ENCODE results near the gene GRM8.
A peak's percentile ranks its signal among the peaks of the same experiment; 100 is the strongest.

Gene GRM8

GRCh38 chr7:127146746-127147536, 105.8 kb downstream of the GRM8 start:
- no peak for DNase-seq (ENCODE audit: low spot score)

DNA sequence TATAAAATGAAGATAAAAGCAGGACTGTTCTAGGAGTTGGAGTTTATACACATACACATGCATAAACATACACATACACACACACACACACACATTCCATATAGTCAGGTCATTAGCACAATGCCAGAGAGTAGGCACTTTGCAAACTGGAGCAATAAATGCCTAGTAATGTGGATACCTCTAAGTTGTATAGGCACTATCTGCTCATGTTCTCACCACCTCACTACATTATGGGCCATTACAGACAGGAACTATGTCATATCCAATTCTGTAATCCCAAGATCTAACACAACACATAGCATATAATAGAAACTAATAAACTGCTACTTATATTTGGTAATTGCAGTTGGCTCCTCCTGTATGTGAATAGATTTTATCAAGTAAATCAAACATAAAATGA, 115.6 kb downstream of the GRM8 start:
- DNase-seq (ENCODE audit: low spot score), result no peak

- DNase-seq (ENCODE audit: low spot score), result no peak
Observed at GRCh38 chr7:127135871-127136485, 116.8 kb downstream of the GRM8 start.

GRCh38 chr7:127123220-127123619, 129.5 kb downstream of the GRM8 start:
- no peak for DNase-seq (ENCODE audit: low spot score)

DNA sequence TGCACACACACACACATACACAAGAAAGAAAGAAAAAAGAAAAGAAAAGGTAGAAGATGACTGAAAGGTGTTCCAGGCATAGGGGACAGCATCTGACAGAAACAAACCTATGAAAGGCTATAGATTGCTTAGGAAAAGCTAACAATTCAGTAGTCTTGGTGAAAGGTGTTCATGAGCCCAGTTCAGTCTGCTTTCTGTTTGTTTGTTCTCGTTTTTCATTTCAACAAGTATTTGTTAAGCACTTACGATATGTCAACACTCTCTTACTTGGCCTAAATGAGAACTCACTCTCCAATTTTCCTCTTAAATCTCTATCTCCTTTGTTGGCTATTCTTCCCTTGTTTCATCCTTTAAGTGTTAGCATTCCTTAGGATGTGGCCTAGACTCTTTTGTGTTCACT, 133.2 kb downstream of the GRM8 start:
- DNase-seq (ENCODE audit: low spot score), result no peak

GRCh38 chr7:127114742-127115265, 137.9 kb downstream of the GRM8 start:
- no peak for DNase-seq (ENCODE audit: low spot score)

- peak; percentile 66 for DNase-seq (ENCODE audit: low spot score)
Observed at GRCh38 chr7:127107601-127108007, 145.1 kb downstream of the GRM8 start.

- no peak for DNase-seq (ENCODE audit: low spot score)
Observed at GRCh38 chr7:127093340-127093739, 159.4 kb downstream of the GRM8 start.

- no peak for DNase-seq (ENCODE audit: low spot score)
Observed at GRCh38 chr7:127091620-127092019, 161.1 kb downstream of the GRM8 start.

- DNase-seq (ENCODE audit: low spot score), result no peak
Observed at GRCh38 chr7:127089146-127089545, 163.6 kb downstream of the GRM8 start.

GRCh38 chr7:127081539-127081938, 171.2 kb downstream of the GRM8 start:
- no peak for DNase-seq (ENCODE audit: low spot score)

- no peak for DNase-seq (ENCODE audit: low spot score)
Observed at GRCh38 chr7:127080576-127080975, 172.2 kb downstream of the GRM8 start.

DNA sequence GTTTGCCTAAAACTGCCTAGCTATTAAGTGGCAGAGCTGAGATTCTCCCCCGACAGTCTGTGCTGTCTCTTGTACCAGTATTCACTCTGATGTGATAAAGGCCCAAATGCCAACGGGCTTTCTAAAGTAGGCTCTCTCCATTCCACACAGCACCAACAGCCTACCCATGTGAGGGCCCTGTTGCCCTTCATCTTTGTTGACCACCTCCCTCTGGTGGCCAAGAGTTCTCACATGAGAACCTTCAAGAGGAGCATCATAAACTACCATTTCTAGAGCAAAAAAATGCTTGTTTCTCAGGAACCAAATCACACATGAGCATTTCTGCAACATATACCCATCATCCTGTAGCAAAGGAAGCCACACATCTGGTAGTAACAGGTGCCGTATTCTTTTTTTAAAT, 185.8 kb downstream of the GRM8 start:
- no peak for DNase-seq (ENCODE audit: low spot score)

DNA sequence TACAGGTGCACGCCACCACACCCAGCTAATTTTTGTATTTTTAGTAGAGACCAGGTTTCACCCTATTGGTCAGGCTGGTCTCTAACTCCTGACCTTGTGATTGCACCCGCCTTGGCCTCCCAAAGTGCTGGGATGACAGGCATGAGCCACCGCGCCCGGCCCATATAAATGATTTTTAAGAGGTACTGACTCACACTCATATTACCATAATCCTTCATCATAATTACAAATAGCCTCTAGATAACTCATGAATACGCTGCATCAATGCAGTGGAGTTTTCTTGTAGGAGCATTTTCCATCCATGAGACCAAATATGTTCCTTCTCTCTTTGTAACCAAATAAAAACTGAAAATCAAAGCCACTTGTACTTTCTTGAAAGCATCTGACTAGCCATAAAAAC, 193.3 kb downstream of the GRM8 start:
- DNase-seq (ENCODE audit: low spot score), result no peak

DNA sequence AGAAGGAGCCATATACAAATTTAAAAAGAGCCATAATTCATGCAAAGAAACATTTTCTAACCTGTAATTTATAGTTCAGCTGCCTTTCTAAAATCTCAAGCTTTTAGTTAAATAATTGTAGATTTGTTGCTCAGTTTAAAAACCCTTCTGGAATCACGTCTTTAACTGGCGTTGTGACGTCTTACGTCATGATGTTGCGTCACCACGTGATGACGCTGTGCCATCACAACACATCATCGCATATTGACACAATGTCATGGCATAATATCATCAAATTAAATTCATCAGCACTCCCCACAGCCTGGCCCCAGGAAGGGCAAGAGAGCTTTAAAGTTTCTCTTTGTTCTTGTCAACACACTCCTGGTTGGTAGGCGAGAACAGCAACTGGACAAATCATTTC, 194.8 kb downstream of the GRM8 start:
- no peak for DNase-seq (ENCODE audit: low spot score)

DNA sequence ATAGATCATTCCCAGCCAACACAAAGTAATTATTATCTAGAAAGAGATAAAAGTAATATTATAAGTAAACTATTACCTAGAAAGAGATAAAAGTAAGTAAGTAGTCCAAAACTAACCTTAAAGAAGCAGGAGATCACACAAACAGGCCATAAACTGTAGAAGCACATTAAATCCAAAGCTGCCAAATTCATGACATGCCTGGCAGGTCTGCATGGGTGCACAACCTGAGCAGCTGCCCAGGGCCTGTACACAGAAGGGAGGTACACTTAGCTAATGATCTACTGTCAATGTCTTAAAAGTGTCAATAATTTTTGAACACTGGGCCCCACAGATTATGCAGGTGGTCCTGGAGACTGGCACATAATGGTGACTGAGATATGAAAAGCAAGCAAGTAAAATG, 196.5 kb downstream of the GRM8 start:
- no peak for DNase-seq (ENCODE audit: low spot score)

DNA sequence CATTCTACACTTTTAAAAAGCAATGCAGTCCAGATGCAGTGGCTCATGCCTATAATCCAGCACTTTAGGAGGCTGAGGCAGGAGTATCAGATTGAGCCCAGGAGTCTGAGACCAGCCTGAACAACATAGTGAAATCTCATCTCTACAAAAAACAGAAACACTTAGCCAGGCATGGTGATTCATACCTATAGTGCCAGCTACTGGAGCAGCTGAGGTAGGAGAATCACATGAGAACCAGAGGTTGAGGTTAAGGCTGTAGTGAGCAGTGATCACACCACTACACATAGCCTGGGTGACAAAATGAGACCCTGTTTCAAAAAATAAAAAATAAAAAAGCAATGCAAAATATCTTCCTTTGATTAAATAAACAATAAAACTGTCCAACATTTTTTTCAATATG, 205.2 kb downstream of the GRM8 start:
- DNase-seq (ENCODE audit: low spot score), result no peak

- no peak for DNase-seq (ENCODE audit: low spot score)
Observed at GRCh38 chr7:127041689-127042452, 210.9 kb downstream of the GRM8 start.

- DNase-seq (ENCODE audit: low spot score), result no peak
Observed at GRCh38 chr7:127040042-127040441, 212.7 kb downstream of the GRM8 start.

DNA sequence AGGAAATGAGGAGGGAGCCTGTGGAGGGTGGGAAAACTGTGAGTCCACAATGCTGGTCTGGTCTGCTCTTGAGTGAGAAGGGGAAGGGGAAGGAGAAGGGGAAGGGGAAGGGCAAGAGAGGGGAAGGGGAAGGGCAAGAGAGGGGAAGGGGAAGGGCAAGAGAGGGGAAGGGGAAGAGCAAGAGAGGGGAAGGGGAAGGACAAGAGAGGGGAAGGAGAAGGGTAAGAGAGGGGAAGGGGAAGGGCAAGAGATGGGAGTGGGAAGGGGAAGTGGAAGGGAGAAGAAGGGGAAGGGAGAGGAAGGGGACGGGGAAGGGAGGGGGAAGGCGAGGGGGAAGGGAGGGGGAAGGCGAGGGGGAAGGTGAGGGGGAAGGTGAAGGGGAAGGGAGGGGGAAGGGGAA, 213.2 kb downstream of the GRM8 start:
- no peak for DNase-seq (ENCODE audit: low spot score)

- DNase-seq (ENCODE audit: low spot score), result no peak
Observed at GRCh38 chr7:127035203-127035849, 217.4 kb downstream of the GRM8 start.

DNA sequence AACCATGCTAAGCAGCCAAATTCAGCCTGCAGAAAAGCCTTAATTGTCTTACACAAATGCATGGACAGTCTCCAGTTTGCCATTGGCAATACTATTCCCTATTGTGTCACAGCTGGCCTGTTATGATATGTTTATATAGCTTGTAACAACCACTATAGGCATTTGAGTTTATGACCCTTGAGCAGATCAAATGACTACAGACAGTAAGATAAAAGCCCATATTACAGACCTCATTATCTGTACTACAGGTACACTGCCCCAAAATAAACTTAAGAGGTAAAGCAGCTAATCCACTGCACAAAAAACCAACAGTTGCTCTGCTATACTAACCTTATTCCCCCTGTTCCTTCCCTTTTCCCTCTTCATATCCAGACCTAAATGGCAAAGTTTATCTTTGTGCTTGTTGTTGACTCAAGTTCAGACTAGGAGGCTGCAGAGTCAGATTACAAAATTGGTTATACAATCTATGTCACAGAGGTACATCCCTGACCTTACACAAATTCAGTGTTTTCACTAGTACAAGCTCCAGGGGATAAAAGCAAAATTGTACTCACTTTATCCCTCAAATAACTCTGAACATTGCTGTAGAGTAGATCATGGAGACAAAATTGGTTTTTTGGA, 218.4 kb downstream of the GRM8 start:
- no peak for DNase-seq (ENCODE audit: low spot score)
